ENCODE data around the gene OR52N4. TPM values are rescaled to one million over a fixed set of nuclear protein-coding genes. Genes with fewer than 3 reads are reported as not detected.

The OR52N4 gene
- not detected in 2 replicates for total RNA-seq

DNA sequence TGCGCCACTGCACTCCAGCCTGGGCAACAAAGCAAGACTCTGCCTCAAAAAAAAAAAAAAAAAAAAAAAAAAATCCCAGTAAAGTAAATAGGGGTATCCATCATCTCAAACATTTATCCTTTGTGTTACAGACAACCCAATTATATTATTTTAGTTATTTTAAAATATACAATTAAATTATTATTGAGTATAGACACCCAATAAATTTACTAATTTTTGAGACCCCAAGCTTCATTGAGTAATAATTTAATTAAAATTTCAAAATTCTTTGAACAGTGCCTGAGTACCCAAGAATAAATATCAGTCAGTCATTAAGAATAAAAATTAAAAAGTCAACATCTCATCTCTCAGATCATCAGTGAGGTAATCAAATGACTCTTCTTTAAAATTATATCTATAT is at the start of gene OR52N4:
OR52N4 (plus strand) TSS at position 301 of the 400 bp plus-strand sequence. CDS start 498 bp downstream, outside the sequence.

DNA sequence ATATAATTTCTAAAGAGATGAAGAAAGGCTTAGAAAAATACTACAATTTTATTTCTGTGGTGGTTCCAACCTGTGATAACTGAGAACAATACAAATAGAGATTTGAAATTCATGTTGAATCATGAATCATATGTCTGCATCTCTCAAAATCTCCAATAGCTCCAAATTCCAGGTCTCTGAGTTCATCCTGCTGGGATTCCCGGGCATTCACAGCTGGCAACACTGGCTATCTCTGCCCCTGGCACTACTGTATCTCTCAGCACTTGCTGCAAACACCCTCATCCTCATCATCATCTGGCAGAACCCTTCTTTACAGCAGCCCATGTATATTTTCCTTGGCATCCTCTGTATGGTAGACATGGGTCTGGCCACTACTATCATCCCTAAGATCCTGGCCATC is 17.6 kb upstream of the OR52N4 start, which contains the start of gene OR56B1:
OR56B1 (plus strand) TSS at position 53 of the 400 bp plus-strand sequence; CDS start at position 122, 69 bp downstream.

DNA sequence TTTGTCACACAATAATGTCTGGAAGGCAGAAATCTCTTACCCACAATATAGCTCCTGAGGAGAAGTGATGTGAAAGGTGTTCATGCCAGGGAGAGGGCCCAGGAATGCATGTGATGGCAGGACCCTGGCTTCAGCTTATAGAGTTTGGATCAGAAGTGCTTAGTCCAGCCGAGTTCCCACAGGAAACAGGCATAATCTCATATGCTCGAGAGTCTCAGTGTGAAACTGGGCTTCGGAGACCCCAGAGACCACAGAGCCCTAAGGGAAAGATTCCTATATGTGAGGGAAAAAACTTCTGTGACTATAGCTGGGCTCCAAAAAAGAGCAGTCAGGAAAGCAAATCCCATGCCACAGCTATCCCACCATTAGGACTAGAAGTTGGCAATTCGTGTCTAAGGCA is 29.2 kb downstream of the OR52N4 start, which contains the start of gene OR52N5:
OR52N5 (minus strand) TSS at position 101 of the 400 bp plus-strand sequence. CDS start 4,721 bp downstream, outside the sequence.

DNA sequence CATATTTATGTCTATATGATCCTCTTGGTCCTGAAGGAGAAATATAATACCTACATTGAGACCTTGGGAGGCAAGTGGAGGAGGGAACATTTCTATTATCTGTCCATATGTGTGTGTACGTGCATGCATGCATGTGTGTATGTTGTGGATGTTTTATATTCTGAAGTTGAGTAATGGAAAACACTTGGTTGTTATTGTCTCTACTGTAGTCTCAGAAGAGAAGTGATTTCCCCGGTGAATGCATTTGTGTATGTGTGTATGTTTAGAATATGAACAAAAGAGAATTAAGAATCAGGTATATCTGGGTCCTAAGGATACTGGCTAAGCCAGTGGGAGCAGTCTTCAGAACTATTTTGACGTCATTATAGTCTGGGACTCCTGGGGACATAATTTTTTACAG is 37.1 kb downstream of the OR52N4 start, which contains the start of gene OR52N1:
OR52N1 (minus strand) TSS at position 101 of the 400 bp plus-strand sequence. CDS start 2,449 bp downstream, outside the sequence.

Other genes with a start within 250 kb of the OR52N4 start
- gene UBQLN3, start 244.3 kb upstream of the OR52N4 start, total RNA-seq: not detected in 2 replicates
- gene UBQLNL, start 237.5 kb upstream of the OR52N4 start, total RNA-seq: not detected in 2 replicates
- not detected in 2 replicates for gene OR52H1, start 205.7 kb upstream of the OR52N4 start, total RNA-seq
- gene OR52B6, start 173.4 kb upstream of the OR52N4 start, total RNA-seq: not detected in 2 replicates
- gene TRIM6, start 157.6 kb upstream of the OR52N4 start, total RNA-seq: 4.0 and 9.2 TPM in 2 replicates
- gene TRIM34, start 129.2 kb upstream of the OR52N4 start, total RNA-seq: 4.6 and 10.2 TPM in 2 replicates
- 18.2 and 24.1 TPM in 2 replicates for gene TRIM5, start 69.2 kb upstream of the OR52N4 start, total RNA-seq
- gene TRIM22, start 64.5 kb upstream of the OR52N4 start, total RNA-seq: 15.5 and 48.8 TPM in 2 replicates
- gene OR56B1, start 17.8 kb upstream of the OR52N4 start, total RNA-seq: not detected in 2 replicates
- not detected in 2 replicates for gene OR52N5, start 29.1 kb downstream of the OR52N4 start, total RNA-seq
- not detected in 2 replicates for gene OR52N1, start 37.0 kb downstream of the OR52N4 start, total RNA-seq
- not detected in 2 replicates for gene OR52N2, start 54.7 kb downstream of the OR52N4 start, total RNA-seq
- gene OR52E6, start 87.7 kb downstream of the OR52N4 start, total RNA-seq: not detected in 2 replicates
- gene OR52E8, start 103.4 kb downstream of the OR52N4 start, total RNA-seq: not detected in 2 replicates
- not detected in 2 replicates for gene OR52E4, start 126.4 kb downstream of the OR52N4 start, total RNA-seq
- gene OR52E5, start 139.0 kb downstream of the OR52N4 start, total RNA-seq: not detected in 2 replicates
- gene OR56A3, start 188.0 kb downstream of the OR52N4 start, total RNA-seq: not detected in 2 replicates
- not detected in 2 replicates for gene OR56A5, start 214.3 kb downstream of the OR52N4 start, total RNA-seq
- not detected in 2 replicates for gene OR52L1, start 232.7 kb downstream of the OR52N4 start, total RNA-seq

Data from pericardium fibroblast (primary cell).